Measurements from ENCODE around the gene CSTF2.

CSTF2 gene

DNA sequence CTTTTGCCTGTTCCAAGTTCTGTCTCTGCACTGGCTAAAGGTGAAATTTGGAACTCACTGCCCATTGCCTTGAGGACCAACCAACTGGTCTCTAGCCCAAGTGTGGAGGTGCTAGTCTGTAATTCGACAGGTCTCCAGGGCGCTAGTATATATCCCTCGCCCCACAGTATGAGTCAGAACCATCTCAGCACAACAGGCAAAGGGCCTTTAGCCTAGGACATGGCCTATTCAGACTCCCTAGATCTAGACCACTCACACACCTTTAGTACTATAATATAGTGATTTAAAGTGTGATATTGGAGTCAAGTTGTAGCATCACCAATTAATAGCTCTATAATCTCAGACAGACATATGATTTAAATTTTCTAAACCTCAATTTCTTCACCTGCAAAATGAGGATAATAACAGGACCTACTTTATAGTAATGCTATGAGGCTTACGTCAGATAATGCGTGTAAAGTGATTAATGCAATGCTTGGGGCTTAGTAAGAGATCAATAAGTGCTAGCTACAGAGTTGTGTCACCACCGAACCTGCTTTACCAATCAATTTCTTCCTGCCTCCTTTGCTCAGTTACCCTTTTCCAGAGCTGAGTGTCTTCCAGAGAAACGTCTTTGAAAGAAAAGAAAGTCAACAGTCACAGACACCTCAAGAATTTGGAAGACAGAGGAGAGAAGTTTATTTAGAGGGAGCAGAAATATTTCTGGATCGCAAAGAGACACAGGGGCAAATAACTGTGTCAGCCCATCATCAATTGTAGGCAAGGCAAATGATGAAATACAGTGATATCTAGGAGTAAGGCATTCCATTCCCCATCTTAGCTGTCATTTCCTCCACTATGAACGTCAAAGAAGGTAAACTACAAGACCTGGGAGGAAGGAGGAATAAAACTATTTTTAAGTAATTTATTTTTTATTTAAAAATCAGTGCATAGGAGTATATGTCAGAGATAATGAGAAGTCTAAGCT, 51.7 kb downstream of the CSTF2 start:
- no peak for DNase-seq (ENCODE audit: low spot score)

DNA sequence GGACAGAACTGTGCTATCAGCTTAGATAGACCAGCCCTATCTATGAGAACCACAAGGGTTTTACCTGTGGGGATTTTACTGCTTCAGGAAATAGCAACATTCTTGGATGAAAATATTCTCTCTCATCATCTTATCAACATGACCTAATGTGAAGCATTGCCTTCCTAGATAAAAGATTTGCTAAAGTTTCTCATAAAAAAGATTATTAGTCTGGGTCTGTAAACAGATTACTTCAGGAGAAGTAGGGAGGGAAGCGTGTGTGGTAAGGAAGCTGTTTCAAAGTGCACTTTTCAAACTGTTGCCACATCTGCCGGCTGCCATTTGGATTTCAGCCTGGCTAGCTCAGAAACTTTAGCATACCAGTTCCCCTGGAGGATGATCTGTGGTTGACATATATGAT, 54.1 kb downstream of the CSTF2 start, which contains the start of gene NOX1:
NOX1 (minus strand) TSS at position 35 of the 400 bp plus-strand sequence. CDS start 220 bp downstream, outside the sequence.
- DNase-seq (ENCODE audit: low spot score), result no peak

DNA sequence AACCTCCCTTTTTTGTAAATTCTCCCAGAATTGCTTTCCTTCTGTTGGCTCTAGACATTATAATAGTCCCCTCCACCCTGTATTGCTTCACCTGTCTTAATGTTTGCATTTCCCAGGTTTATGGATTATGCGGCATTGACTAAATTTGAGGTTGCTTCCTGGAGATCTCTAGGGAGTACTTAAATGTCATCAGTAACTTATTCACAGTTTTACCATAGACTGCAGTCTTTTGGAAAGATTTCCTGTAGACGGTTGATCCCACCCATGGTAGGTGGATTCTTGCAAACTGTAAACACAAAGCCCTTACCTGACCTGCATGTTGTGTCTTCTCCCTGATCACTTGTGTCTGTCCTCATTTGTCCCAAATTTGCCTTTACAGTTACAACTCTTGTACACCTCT, 60.2 kb downstream of the CSTF2 start:
- DNase-seq (ENCODE audit: low spot score), result no peak

DNA sequence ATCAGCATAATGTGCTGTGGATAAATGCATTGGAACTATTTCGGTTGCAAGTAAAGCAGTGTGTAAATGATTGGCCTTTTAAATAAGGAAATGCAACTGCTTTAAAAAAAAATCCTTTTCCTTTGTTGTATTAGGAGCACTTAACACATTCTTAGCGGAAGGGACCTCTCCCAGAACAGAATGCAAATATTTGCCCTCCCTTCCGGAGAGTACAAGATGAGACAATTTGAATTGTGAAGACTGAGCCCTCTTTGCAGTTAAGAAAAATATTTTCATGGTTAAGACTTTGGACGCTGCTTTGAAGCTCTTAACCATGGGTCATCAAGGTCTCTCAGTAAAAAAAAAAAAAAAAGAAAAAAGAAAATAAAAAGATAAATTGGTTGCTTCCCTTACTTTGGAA, 63.5 kb downstream of the CSTF2 start:
- DNase-seq (ENCODE audit: low spot score), result no peak

Measured in kidney capillary endothelial cell (primary cell).